Heart right ventricle (tissue), 16 donors: Measurements from ENCODE around the gene UACA. TPM values are rescaled to one million over a fixed set of nuclear protein-coding genes. Genes with fewer than 3 reads are reported as not detected.
A peak's percentile ranks its signal among the peaks of the same experiment; 100 is the strongest.

ENCODE experiments used
- ATAC-seq, 8 donors: fragments of 200-7000 bp; cut with Tn5 transposase; one replicate each; pipeline ENCODE4 v1.9.1; 2020; ENCODE audit warnings: mild to moderate bottlenecking in 8 of 8, moderate library complexity in 8 of 8, moderate number of reproducible peaks in 1 of 8
- DNase-seq, 2 donors: peaks; one replicate each; pipeline ENCODE4 v3.0.0-alpha.2; 2020
- H3K27ac ChIP-seq, 10 donors: fragments of 200-600 bp; sonication (generic) in 2 of 10; one replicate each; pipeline versions ENCODE4 v1.5.0 to v1.8.0; 2020 to 2022; ENCODE audit warnings: mild to moderate bottlenecking in 3 of 10
- H3K27me3 ChIP-seq, 7 donors: fragments of 200-600 bp; one replicate each; pipeline ENCODE4 v1.8.0; 2021 to 2022; ENCODE audit warnings: mild to moderate bottlenecking in 2 of 7
- H3K36me3 ChIP-seq, 9 donors: fragments of 200-600 bp; sonication (generic) in 1 of 9; one replicate each; pipeline versions ENCODE4 v1.5.0 to v1.8.0; 2020 to 2022; ENCODE audit warnings: mild to moderate bottlenecking in 2 of 9
- H3K4me1 ChIP-seq, 9 donors: fragments of 200-600 bp; sonication (generic) in 1 of 9; one replicate each; pipeline versions ENCODE4 v1.5.0 to v1.8.0; 2020 to 2022; ENCODE audit warnings: mild to moderate bottlenecking in 4 of 9
- H3K4me3 ChIP-seq, 10 donors: fragments of 200-600 bp; sonication (generic) in 2 of 10; one replicate each; pipeline versions ENCODE4 v1.5.0 to v1.8.0; 2020 to 2022; ENCODE audit warnings: mild to moderate bottlenecking in 7 of 10, moderate library complexity in 2 of 10
- H3K9me3 ChIP-seq, 11 donors: fragments of 200-600 bp in 10 of 11; sonication (generic) in 2 of 11; one replicate each; pipeline versions ENCODE4 v1.5.0 to v1.8.0; 2013 to 2022; ENCODE audit warnings: mild to moderate bottlenecking in 2 of 11, control low read depth in 1 of 11, moderate library complexity in 1 of 11
- WGBS, 2 donors: extraction: QIAGEN DNeasy Blood & Tissue Kit; methylation state at CpG; one replicate each; pipeline ENCODE4 v1.1.7; 2013; ENCODE audit warnings: inconsistent platforms in 1 of 2; 5-methylcytosine and 5-hydroxymethylcytosine counted together
- intact Hi-C, 10 donors: fragments of 100-400 bp; cut with DNase I; formaldehyde crosslinking; loops; one replicate each; pipeline versions ENCODE4 v1.11.1 to v1.14.2; 2022
- polyA plus RNA-seq, 2 donors: library from polyadenylated mRNA; stranded (reverse); fragments of 200-250 nt; gene quantifications; one replicate each; pipeline ENCODE4 v1.2.3, GENCODE V29; 2013
- total RNA-seq, 10 donors: library from RNA; stranded (reverse); fragmentation: NEBNext Ultra II Directional in 3 of 10; extraction: Animal tissue kit (Norgen Biotek cat#: 25700) in 3 of 10; gene quantifications; one replicate each; pipeline versions ENCODE4 v1.2.1 to v1.2.4, GENCODE V29; 2021 to 2023
- TF ChIP-seq, protein P1 (sequence below), 9 donors: fragments of 200-600 bp; sonication (generic) in 2 of 9; IDR thresholded peaks; one replicate each; pipeline versions ENCODE4 v1.5.0 to v1.8.0; 2021 to 2022; ENCODE audit warnings: antibody characterized with exemption in 9 of 9, mild to moderate bottlenecking in 5 of 9, moderate library complexity in 1 of 9
- donor health status: Arrhythmogenic right ventricular cardiomyopathy.
- donor health status: ischemic (EF 13 %, LVEDD 7.1; RV severe dilation, severe dysfunction).
- donor health status: healthy with polysubstance abuse.
- donor health status: DM: no; HTN: yes; CAD: no.
- donor health status: DM: no; HTN: no; CAD: no.
- donor health status: ischemic (EF 25% LVEDD 6.9; RV normal size, moderate dysfunction).
- donor health status: ischemic (EF 25% LVEDD 5.7; RV mildly dilated, moderate dysfunction).
- donor health status: healthy.
- donor health status: DM: yes; HTN: yes; CAD: no.
- donor health status: Ischemic cardiomyopathy.
- donor health status: ischemic (EF 35%, LVEDD 5.7; RV mildly dilated, moderate dysfunction).
- donor health status: nonischemic (EF 11% LVEDD 7.7; RV severe dilation, severe dysfunction).
- donor health status: DM: yes; HTN: yes; CAD: no.
- donor health status: PGD.
- donor health status: ischemic (EF 29% LVEDD 5.4; RV normal size, mild dysfunction).
- donor health status: nonischemic (EF 23%, LVEDD 6.1; RV moderate dilation, normal function).

UACA gene
- total and polyA plus RNA-seq, 12 donors: 14.2 to 75.4 (median 47.1) TPM

DNA sequence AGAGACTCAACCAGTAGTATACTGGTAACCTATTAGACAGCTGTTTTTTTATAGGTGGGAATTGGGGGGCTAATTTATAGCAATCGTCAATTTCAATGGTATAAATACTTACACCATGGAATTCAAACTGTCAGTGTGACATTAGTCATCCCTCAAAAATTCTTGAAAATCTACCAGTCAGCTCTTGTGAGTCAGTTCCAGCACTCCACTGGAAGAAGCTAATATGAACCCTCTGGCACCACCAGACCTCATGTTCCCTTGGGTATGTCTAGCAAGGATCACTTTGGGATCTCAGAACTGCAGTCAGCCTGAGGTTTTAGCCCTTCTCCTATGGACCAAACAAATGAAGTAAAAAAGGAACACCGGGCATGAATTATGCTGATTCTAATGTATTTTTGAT, 11.8 kb upstream of the UACA start:
- H3K36me3 ChIP-seq: no peaks in the 10 kb centered on the region
- WGBS, 2 donors: 83 to 87% methylated on average over 2 of the region's 2 CpGs
- ATAC-seq (peak in 1 of 8 donors; percentile 45), DNase-seq (no peak)
- H3K4me3 ChIP-seq: no peak overlapping the region
- intact Hi-C loops: no loop called here
- H3K9me3 ChIP-seq: no peaks in the 10 kb centered on the region
- TF ChIP-seq, protein P1, sequence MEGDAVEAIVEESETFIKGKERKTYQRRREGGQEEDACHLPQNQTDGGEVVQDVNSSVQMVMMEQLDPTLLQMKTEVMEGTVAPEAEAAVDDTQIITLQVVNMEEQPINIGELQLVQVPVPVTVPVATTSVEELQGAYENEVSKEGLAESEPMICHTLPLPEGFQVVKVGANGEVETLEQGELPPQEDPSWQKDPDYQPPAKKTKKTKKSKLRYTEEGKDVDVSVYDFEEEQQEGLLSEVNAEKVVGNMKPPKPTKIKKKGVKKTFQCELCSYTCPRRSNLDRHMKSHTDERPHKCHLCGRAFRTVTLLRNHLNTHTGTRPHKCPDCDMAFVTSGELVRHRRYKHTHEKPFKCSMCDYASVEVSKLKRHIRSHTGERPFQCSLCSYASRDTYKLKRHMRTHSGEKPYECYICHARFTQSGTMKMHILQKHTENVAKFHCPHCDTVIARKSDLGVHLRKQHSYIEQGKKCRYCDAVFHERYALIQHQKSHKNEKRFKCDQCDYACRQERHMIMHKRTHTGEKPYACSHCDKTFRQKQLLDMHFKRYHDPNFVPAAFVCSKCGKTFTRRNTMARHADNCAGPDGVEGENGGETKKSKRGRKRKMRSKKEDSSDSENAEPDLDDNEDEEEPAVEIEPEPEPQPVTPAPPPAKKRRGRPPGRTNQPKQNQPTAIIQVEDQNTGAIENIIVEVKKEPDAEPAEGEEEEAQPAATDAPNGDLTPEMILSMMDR (IDR thresholded peaks at IDR 0.05): no peak
- peaks cover 0 to 23% (median 0%) of the 10 kb centered on the region in 9 donors for H3K4me1 ChIP-seq
- no peaks in the 10 kb centered on the region for H3K27me3 ChIP-seq
- no peak overlapping the region for H3K27ac ChIP-seq

DNA sequence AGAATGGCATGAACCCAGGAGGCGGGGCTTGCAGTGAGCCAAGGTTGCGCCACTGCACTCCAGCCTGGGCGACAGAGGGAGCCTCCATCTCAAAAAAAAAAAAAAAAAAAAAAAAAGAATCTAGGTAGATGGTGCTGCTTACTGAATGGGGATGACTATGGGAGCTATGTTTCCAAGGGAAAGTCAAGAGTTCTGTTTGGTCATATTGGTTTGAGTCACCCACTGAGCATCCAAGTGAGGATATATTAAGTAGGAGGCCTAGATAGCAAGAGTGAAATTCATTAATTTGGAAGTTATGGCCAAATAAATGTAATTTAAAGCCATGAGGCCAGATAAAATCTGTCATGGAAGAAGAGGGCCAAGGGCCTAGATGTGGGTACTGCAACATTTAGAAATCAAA, 9.0 kb upstream of the UACA start:
- Histone ChIP-seq H3K27me3 (no peaks in the 10 kb centered on the region), H3K4me3 (no peak overlapping the region), H3K9me3 (no peaks in the 10 kb centered on the region), H3K4me1 (peaks cover 0 to 27% (median 10%) of the 10 kb centered on the region in 9 donors), H3K27ac (no peak overlapping the region), H3K36me3 (no peaks in the 10 kb centered on the region)
- intact Hi-C loops: loop anchor here in 3 of 10 donors (5.0 kb wide), 1 partner anchor 35 kb away; no protein-coding TSS in a partner anchor
- WGBS, 2 donors: 94 to 95% methylated on average over 3 of the region's 3 CpGs
- TF ChIP-seq, protein P1 (IDR thresholded peaks at IDR 0.05): no peak
- DNase-seq (no peak), ATAC-seq (no peak)

- Histone ChIP-seq H3K4me1 (peaks cover 0 to 36% (median 14%) of the 10 kb centered on the region in 9 donors), H3K36me3 (no peaks in the 10 kb centered on the region), H3K27me3 (no peaks in the 10 kb centered on the region), H3K9me3 (no peaks in the 10 kb centered on the region), H3K27ac (peak overlapping the region in 1 of 10 donors; percentile 10), H3K4me3 (no peak overlapping the region)
- TF ChIP-seq, protein P1 (IDR thresholded peaks at IDR 0.05): no peak
- intact Hi-C loops: loop anchor here in 3 of 10 donors (5.0 kb wide), 1 partner anchor 36 kb away; no protein-coding TSS in a partner anchor
- no peak for DNase-seq
- no peak for ATAC-seq
- 60 to 76% methylated on average over 3 of the region's 3 CpGs for WGBS, 2 donors
These were observed 7.5 kb upstream of the UACA start for GRCh38 chr15:70770863-70771262.

DNA sequence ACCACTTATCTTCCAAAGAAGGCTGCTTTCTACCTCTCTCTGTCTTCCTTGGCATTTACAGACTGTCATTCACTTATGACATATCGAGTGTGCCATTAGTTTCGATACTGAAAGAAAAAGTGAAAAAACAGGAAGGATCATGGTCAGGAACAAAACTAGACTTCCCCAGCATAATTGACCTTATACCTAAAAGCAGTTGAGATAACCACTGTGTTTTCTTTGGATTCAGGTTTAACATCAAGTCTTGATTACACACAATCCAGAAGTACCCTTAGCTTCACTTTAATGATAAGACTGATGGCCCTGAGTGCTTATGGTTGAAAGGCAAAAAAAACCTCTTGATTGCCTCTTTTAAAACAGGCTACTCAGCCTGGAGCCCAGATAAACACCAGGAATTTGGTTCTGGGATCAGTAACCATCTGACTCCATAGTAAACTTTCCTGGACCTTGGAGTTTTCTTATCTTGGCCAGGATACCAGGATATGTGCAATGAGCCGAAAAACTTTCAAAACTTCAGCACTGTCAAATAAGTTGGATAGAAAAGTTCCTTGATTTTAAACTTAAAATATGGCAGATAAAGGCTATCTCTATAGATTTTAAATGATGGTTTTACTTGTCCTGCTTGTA, 5.0 kb upstream of the UACA start:
- no peak for ATAC-seq
- intact Hi-C loops: loop anchor here in 2 of 10 donors (5.0 to 10.0 kb wide), 3 partner anchors 44 to 84 kb away; no protein-coding TSS in a partner anchor
- Histone ChIP-seq H3K9me3 (no peaks in the 10 kb centered on the region), H3K36me3 (no peaks in the 10 kb centered on the region), H3K4me3 (peak overlapping the region in 1 of 10 donors; percentile 7), H3K27me3 (peaks cover 0 to 19% (median 0%) of the 10 kb centered on the region in 7 donors), H3K4me1 (peaks cover 0 to 56% (median 33%) of the 10 kb centered on the region in 9 donors), H3K27ac (peak overlapping the region in 5 of 10 donors; percentile 10 to 75 (median 57))
- WGBS, 2 donors: 67 to 71% methylated on average over 3 of the region's 3 CpGs
- no peak for DNase-seq
- TF ChIP-seq, protein P1 (IDR thresholded peaks at IDR 0.05): no peak
